Activated CD4-positive, alpha-beta T cell treated with anti-CD3 and anti-CD28 coated beads, Interleukin-2, amount 10 ng/mL, durations not matched to agents 7 days and 5 days (primary cell): ENCODE measurements around the gene ASTN2. TPM values are rescaled to one million over a fixed set of nuclear protein-coding genes. Genes with fewer than 3 reads are reported as not detected.

ENCODE experiments used
- CTCF ChIA-PET: fragments of 350-600 bp; sonication (Branson Sonifier 250); formaldehyde crosslinking; loops from one replicate; lab custom pipeline; 2021; ENCODE audit warnings: antibody characterized with exemption; lab: Charles Lee
- POLR2A ChIA-PET: fragments of 350-600 bp; sonication (Branson Sonifier 250); formaldehyde crosslinking; loops from one replicate; lab custom pipeline; 2021; ENCODE audit warnings: antibody characterized with exemption; lab: Charles Lee
- DNase-seq: peaks from one replicate; pipeline ENCODE4 v3.0.0-alpha.2; 2020
- H3K27ac Mint-ChIP-seq: one replicate; pipeline ENCODE4 v1.8.0; 2021; ENCODE audit warnings: mild to moderate bottlenecking, moderate library complexity, mixed read lengths
- H3K27me3 Mint-ChIP-seq: one replicate; pipeline ENCODE4 v1.8.0; 2021; ENCODE audit warnings: mixed read lengths
- H3K36me3 Mint-ChIP-seq: one replicate; pipeline ENCODE4 v1.8.0; 2021; ENCODE audit warnings: low read depth, mixed read lengths
- H3K4me1 Mint-ChIP-seq: one replicate; pipeline ENCODE4 v1.8.0; 2021; ENCODE audit warnings: mixed read lengths
- H3K4me3 Mint-ChIP-seq: one replicate; pipeline ENCODE4 v1.8.0; 2021; ENCODE audit warnings: mild to moderate bottlenecking, moderate library complexity, mixed read lengths
- H3K9me3 Mint-ChIP-seq: one replicate; pipeline ENCODE4 v1.8.0; 2021; ENCODE audit warnings: mixed read lengths
- total RNA-seq, 2 experiments: library from RNA; stranded (reverse); gene quantifications; one replicate each; pipeline ENCODE4 v1.2.3, GENCODE V29; 2021

ASTN2 gene
- total RNA-seq, 2 experiments from 2014 or later: 3.2 to 4.1 TPM

DNA sequence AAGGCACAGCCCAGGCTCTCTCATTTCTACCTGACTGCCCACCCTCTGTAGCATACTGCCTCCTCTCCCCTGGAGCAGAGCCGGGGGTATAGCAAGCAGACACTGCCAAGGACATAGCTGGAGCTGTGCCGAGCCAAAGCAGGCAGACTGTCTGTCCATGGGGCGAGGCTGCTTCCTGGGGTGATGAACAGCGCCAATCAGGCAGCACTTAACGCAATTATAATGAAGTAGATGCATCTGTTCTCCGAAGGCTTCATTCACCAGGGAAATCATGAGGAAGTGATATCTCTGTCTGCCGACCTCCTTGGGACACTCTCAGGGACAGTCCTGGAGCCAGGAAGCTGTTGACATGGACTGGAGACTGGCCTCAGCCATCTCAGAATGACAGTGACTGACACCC is 230.7 kb downstream of the ASTN2 start:
- no peak overlapping the region for H3K4me3 Mint-ChIP-seq
- H3K4me1 Mint-ChIP-seq: no peaks in the 10 kb centered on the region
- H3K36me3 Mint-ChIP-seq: no peaks in the 10 kb centered on the region
- peaks cover 7% of the 10 kb centered on the region for H3K9me3 Mint-ChIP-seq
- ChIA-PET POLR2A (no interaction called here), CTCF (no interaction called here)
- DNase-seq: no peak
- no peaks in the 10 kb centered on the region for H3K27me3 Mint-ChIP-seq
- H3K27ac Mint-ChIP-seq: no peak overlapping the region

DNA sequence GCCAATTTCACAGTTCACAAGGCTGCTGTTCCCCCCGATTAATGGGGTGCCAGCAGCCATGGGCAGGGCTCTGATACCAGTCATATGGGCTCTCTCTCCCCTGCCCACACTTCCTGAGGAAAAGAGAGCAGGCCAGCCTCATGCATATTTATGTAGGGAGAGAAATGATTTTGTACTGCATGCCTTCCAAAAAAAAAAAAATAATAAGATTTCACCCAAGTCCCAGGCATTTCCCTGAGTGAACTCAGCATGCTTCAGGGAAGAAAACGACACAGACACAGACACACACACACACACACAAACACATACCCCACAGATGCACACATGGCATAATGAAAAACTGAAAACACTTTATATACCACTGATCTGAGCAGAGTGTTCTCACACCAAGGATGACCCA is 232.8 kb downstream of the ASTN2 start:
- Mint-ChIP-seq H3K27me3 (no peaks in the 10 kb centered on the region), H3K36me3 (no peaks in the 10 kb centered on the region), H3K9me3 (peaks cover 7% of the 10 kb centered on the region), H3K4me1 (no peaks in the 10 kb centered on the region), H3K4me3 (no peak overlapping the region), H3K27ac (no peak overlapping the region)
- ChIA-PET POLR2A (no interaction called here), CTCF (no interaction called here)
- no peak for DNase-seq

GRCh38 chr9:117180896-117181445 is 233.9 kb downstream of the ASTN2 start:
- H3K36me3 Mint-ChIP-seq: no peaks in the 10 kb centered on the region
- peaks cover 7% of the 10 kb centered on the region for H3K9me3 Mint-ChIP-seq
- H3K4me3 Mint-ChIP-seq: no peak overlapping the region
- H3K27me3 Mint-ChIP-seq: no peaks in the 10 kb centered on the region
- H3K4me1 Mint-ChIP-seq: no peaks in the 10 kb centered on the region
- no peak for DNase-seq
- ChIA-PET CTCF (no interaction called here), POLR2A (no interaction called here)
- H3K27ac Mint-ChIP-seq: no peak overlapping the region

DNA sequence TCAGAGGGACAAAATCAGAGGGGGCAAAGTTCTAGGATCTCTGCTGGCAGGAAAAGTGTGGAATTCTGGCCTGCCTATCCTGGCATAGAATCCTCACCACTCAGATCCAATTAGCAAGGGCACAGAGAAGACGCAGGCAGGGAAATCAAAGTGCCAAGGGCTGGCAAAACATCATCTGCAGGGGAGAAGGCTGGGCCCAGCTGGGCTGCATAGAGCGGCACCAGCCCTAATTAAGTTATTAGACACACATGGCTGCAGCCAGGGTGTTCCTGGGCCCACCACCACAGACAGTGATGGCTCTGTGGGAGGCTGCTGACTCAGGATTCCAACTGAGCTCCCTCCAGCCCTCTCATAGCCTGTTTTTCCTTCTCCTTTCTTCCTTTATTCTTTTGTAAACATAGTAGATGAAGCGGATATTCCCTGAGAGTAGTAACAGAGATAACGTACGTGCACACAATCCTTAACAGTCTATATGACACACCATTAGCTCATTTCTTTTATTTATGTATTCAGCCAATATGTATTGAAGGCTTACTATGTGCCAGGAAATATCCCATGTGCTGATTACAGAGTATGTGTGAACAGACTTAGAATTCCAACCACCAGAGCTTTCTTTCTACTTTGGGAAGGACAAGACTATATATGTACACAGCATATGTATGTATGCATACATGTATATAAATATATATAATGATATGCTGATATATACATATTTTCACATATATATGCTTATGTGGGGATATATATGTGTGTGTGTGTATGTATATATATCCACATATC is 236.1 kb downstream of the ASTN2 start:
- ChIA-PET CTCF (no interaction called here), POLR2A (no interaction called here)
- Mint-ChIP-seq H3K27me3 (no peaks in the 10 kb centered on the region), H3K4me1 (no peaks in the 10 kb centered on the region), H3K9me3 (peaks cover 7% of the 10 kb centered on the region), H3K36me3 (no peaks in the 10 kb centered on the region), H3K4me3 (no peak overlapping the region), H3K27ac (no peak overlapping the region)
- DNase-seq: no peak

- no peak for DNase-seq
- Mint-ChIP-seq H3K4me3 (no peak overlapping the region), H3K9me3 (peaks cover 2% of the 10 kb centered on the region), H3K4me1 (no peaks in the 10 kb centered on the region), H3K36me3 (no peaks in the 10 kb centered on the region), H3K27ac (no peak overlapping the region), H3K27me3 (no peaks in the 10 kb centered on the region)
- POLR2A ChIA-PET: no interaction called here
- CTCF ChIA-PET: interaction anchor here (0.6 kb wide), 1 partner anchor 493 kb away, joined by 3 read pairs; no protein-coding TSS in a partner anchor
Observed at GRCh38 chr9:117170567-117170966, 244.3 kb downstream of the ASTN2 start.

DNA sequence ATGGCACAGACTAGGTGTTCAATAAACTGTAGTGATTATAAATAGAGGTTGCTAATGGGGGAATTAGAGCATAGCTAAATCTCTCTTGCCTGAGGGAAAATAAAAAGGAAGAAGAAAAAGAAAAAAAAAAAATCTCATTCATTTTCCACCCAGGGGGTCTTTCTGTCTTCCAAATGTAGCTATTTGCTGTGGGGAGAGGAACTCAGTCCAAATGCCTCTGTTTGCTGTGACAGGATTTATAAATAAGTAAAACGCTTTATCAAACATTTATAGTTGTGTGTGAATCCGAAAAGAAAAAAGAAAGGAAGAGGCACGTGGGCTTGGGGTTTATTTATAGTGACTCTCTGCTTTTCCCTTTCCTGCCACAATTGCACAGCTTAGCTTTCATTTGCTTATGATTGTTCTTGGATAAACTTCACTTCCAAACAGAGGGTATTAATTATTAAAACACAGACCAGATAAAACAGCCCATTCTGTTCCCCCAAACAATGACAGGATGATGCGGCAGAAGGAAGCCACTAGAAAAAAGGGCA is 245.7 kb downstream of the ASTN2 start:
- Mint-ChIP-seq H3K4me1 (no peaks in the 10 kb centered on the region), H3K27me3 (no peaks in the 10 kb centered on the region), H3K27ac (no peak overlapping the region), H3K9me3 (peaks cover 2% of the 10 kb centered on the region), H3K36me3 (no peaks in the 10 kb centered on the region), H3K4me3 (no peak overlapping the region)
- no peak for DNase-seq
- CTCF ChIA-PET: no interaction called here
- POLR2A ChIA-PET: no interaction called here

- ChIA-PET POLR2A (no interaction called here), CTCF (no interaction called here)
- DNase-seq: no peak
- no peaks in the 10 kb centered on the region for H3K27me3 Mint-ChIP-seq
- no peak overlapping the region for H3K4me3 Mint-ChIP-seq
- H3K36me3 Mint-ChIP-seq: no peaks in the 10 kb centered on the region
- no peaks in the 10 kb centered on the region for H3K4me1 Mint-ChIP-seq
- no peak overlapping the region for H3K27ac Mint-ChIP-seq
- H3K9me3 Mint-ChIP-seq: peaks cover 2% of the 10 kb centered on the region
Observed at GRCh38 chr9:117164512-117164911, 250.3 kb downstream of the ASTN2 start.

- CTCF ChIA-PET: no interaction called here
- H3K4me3 Mint-ChIP-seq: no peak overlapping the region
- no peak for DNase-seq
- no peaks in the 10 kb centered on the region for H3K9me3 Mint-ChIP-seq
- no peak overlapping the region for H3K27ac Mint-ChIP-seq
- H3K36me3 Mint-ChIP-seq: no peaks in the 10 kb centered on the region
- no peaks in the 10 kb centered on the region for H3K27me3 Mint-ChIP-seq
- POLR2A ChIA-PET: no interaction called here
- no peaks in the 10 kb centered on the region for H3K4me1 Mint-ChIP-seq
Observed at GRCh38 chr9:117160254-117160653, 254.6 kb downstream of the ASTN2 start.

GRCh38 chr9:117156771-117157535 is 257.9 kb downstream of the ASTN2 start:
- no peaks in the 10 kb centered on the region for H3K4me1 Mint-ChIP-seq
- peaks cover 3% of the 10 kb centered on the region for H3K9me3 Mint-ChIP-seq
- no peak for DNase-seq
- H3K27ac Mint-ChIP-seq: no peak overlapping the region
- no peaks in the 10 kb centered on the region for H3K27me3 Mint-ChIP-seq
- no peak overlapping the region for H3K4me3 Mint-ChIP-seq
- no peaks in the 10 kb centered on the region for H3K36me3 Mint-ChIP-seq
- POLR2A ChIA-PET: no interaction called here
- CTCF ChIA-PET: no interaction called here

- H3K4me3 Mint-ChIP-seq: no peak overlapping the region
- no peaks in the 10 kb centered on the region for H3K36me3 Mint-ChIP-seq
- peaks cover 3% of the 10 kb centered on the region for H3K9me3 Mint-ChIP-seq
- ChIA-PET POLR2A (no interaction called here), CTCF (no interaction called here)
- H3K4me1 Mint-ChIP-seq: no peaks in the 10 kb centered on the region
- DNase-seq: no peak
- H3K27ac Mint-ChIP-seq: no peak overlapping the region
- no peaks in the 10 kb centered on the region for H3K27me3 Mint-ChIP-seq
Observed at GRCh38 chr9:117156144-117156688, 258.6 kb downstream of the ASTN2 start.

GRCh38 chr9:117153021-117153420 is 261.8 kb downstream of the ASTN2 start:
- no peak overlapping the region for H3K4me3 Mint-ChIP-seq
- ChIA-PET POLR2A (no interaction called here), CTCF (no interaction called here)
- H3K4me1 Mint-ChIP-seq: no peaks in the 10 kb centered on the region
- H3K27ac Mint-ChIP-seq: no peak overlapping the region
- H3K27me3 Mint-ChIP-seq: no peaks in the 10 kb centered on the region
- no peaks in the 10 kb centered on the region for H3K36me3 Mint-ChIP-seq
- peaks cover 3% of the 10 kb centered on the region for H3K9me3 Mint-ChIP-seq
- DNase-seq: no peak

DNA sequence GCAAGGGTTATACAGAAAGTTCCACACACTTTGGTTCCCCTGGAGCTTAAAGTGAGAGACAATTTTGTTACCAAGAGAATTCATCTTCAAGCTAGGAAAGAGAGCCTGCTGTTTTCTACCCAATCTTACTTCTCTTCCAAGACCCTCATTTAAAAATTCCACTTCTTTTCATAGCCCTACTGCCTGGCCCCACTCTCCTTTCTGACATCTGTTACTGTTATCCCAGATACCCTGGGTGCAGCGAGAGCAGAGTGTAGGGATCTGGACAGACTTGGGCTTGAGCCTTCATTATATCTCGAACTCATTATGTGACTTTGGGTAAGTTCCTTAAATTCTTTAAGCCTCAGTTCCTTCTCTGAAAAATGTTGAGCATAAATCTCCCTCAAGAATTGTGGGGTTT is 263.1 kb downstream of the ASTN2 start:
- no peak overlapping the region for H3K4me3 Mint-ChIP-seq
- H3K36me3 Mint-ChIP-seq: no peaks in the 10 kb centered on the region
- no peak for DNase-seq
- H3K4me1 Mint-ChIP-seq: no peaks in the 10 kb centered on the region
- H3K27ac Mint-ChIP-seq: no peak overlapping the region
- ChIA-PET CTCF (no interaction called here), POLR2A (no interaction called here)
- H3K9me3 Mint-ChIP-seq: peaks cover 3% of the 10 kb centered on the region
- H3K27me3 Mint-ChIP-seq: no peaks in the 10 kb centered on the region

GRCh38 chr9:117149996-117150395 is 264.9 kb downstream of the ASTN2 start:
- Mint-ChIP-seq H3K27ac (no peak overlapping the region), H3K36me3 (no peaks in the 10 kb centered on the region), H3K27me3 (no peaks in the 10 kb centered on the region), H3K4me3 (no peak overlapping the region), H3K9me3 (peaks cover 3% of the 10 kb centered on the region), H3K4me1 (no peaks in the 10 kb centered on the region)
- CTCF ChIA-PET: interaction anchor here (0.9 kb wide), 1 partner anchor 9 kb away, joined by 3 read pairs; no protein-coding TSS in a partner anchor
- POLR2A ChIA-PET: no interaction called here
- no peak for DNase-seq
